Adrenal gland (tissue), 12 donors: ENCODE measurements around the gene ZNF322. TPM values are rescaled to one million over a fixed set of nuclear protein-coding genes. Genes with fewer than 3 reads are reported as not detected.

ENCODE experiments used
- DNase-seq, 7 donors: peaks; one replicate each; pipeline ENCODE4 v3.0.0-alpha.2; 2019 to 2020
- H3K27ac ChIP-seq, 5 donors: fragments of 200-600 bp; sonication (generic) in 4 of 5; 1 replicate in 3 of 5; 2 replicates in 2 of 5; pipeline versions ENCODE4 v1.5.1 to v1.8.0; 2016 to 2020; ENCODE audit warnings: mild to moderate bottlenecking in 1 of 5
- H3K27me3 ChIP-seq: fragments of 200-600 bp; 2 replicates; pipeline ENCODE4 v1.8.0; 2021
- H3K36me3 ChIP-seq, 2 donors: fragments of 200-600 bp; replicated peaks in 1 of 2; 1 replicate in 1 of 2; 2 replicates in 1 of 2; pipeline versions ENCODE4 v1.5.1 to v1.8.0; 2018 to 2022
- H3K4me1 ChIP-seq, 2 donors: fragments of 200-600 bp; replicated peaks in 1 of 2; 1 replicate in 1 of 2; 2 replicates in 1 of 2; pipeline versions ENCODE4 v1.5.1 to v1.8.0; 2018 to 2021
- H3K4me3 ChIP-seq, 4 donors: fragments of 200-600 bp; sonication (generic) in 3 of 4; one replicate each; pipeline ENCODE4 v1.5.1; 2016 to 2018
- H3K9me3 ChIP-seq, 3 donors: fragments of 200-600 bp; sonication (generic) in 1 of 3; replicated peaks in 1 of 3; 1 replicate in 2 of 3; 2 replicates in 1 of 3; pipeline versions ENCODE4 v1.5.1 to v1.8.0; 2016 to 2021
- POLR2A ChIP-seq, 2 donors: fragments of 450-650 bp; IDR thresholded peaks; one replicate each; pipeline ENCODE4 v1.6.1; 2017; ENCODE audit warnings: antibody characterized with exemption in 2 of 2, mild to moderate bottlenecking in 2 of 2, moderate library complexity in 1 of 2
- WGBS, 4 donors: extraction: QIAGEN DNeasy Blood & Tissue Kit in 2 of 4; methylation state at CpG; one replicate each; pipeline versions ENCODE4 v1.1.5 to v1.1.7; 2013 to 2017; 5-methylcytosine and 5-hydroxymethylcytosine counted together
- intact Hi-C, 2 donors: fragments of 100-400 bp; cut with DNase I; formaldehyde crosslinking; loops; one replicate each; pipeline versions ENCODE4 v1.14.1 to v1.15.0; 2022 to 2023
- polyA plus RNA-seq, 3 donors: library from polyadenylated mRNA; stranded (reverse); fragments of 200-250 nt in 2 of 3; fragments of 350-450 nt in 1 of 3; fragmentation: Illumina TruSeq in 1 of 3; extraction: RNeasy Lipid Tissue Mini Kit (QIAGEN cat#74804) in 1 of 3; gene quantifications; one replicate each; pipeline ENCODE4 v1.2.3, GENCODE V29; 2013 to 2014
- total RNA-seq, 9 donors: library from RNA; depleted of rRNA in 4 of 9; stranded (reverse); fragments of >200 nt in 4 of 9; fragments of 120-200 nt in 1 of 9; fragmentation: NEBNext Ultra II Directional in 1 of 9; extraction: Animal tissue kit (Norgen Biotek cat#: 25700) in 1 of 9; gene quantifications; one replicate each; pipeline versions ENCODE4 v1.1.0 to v1.2.4, GENCODE V29; 2013 to 2023
- TF ChIP-seq, protein P1 (sequence below), 6 experiments: fragments of 450-650 bp in 4 of 6; fragments of 200-600 bp in 2 of 6; sonication (generic) in 1 of 6; IDR thresholded peaks; 1 replicate in 5 of 6; 2 replicates in 1 of 6; pipeline versions ENCODE4 v1.5.1 to v1.8.0; 2016 to 2021; ENCODE audit warnings: antibody characterized with exemption in 6 of 6, mild to moderate bottlenecking in 2 of 6, moderate library complexity in 1 of 6
- donor health status: healthy with polysubstance abuse.
- donor health status: Bipolar disorder and iron deficiency.
- donor health status: DM: yes; HTN: yes; CAD: no.
- donor health status: DM: no; HTN: no; CAD: no.
- donor health status: DM: no; HTN: no; CAD: no.
- donor health status: DM: yes; HTN: yes; CAD: no.

The ZNF322 gene
- total and polyA plus RNA-seq, 12 donors: 5.3 to 37.5 (median 21.7) TPM

DNA sequence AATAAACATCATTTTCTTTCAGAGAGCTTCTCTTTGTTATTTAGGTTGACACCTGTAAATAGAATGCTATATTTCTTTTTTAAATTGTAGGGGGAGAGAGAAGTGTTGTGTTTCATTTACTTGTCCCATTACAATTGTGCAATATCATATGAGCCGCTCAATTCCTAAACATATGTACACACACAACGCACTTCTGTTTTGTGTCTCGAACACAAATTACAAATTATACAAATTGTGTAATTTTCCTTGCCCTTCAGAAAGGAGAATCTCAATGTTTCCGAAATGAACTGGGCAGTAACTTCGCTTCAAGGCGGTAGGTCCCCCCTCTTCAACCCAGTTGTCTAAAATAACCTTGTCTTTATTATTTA lies 65.4 kb downstream of the ZNF322 start:
- no peak for TF ChIP-seq POLR2A (IDR thresholded peaks at IDR 0.05)
- TF ChIP-seq, protein P1, sequence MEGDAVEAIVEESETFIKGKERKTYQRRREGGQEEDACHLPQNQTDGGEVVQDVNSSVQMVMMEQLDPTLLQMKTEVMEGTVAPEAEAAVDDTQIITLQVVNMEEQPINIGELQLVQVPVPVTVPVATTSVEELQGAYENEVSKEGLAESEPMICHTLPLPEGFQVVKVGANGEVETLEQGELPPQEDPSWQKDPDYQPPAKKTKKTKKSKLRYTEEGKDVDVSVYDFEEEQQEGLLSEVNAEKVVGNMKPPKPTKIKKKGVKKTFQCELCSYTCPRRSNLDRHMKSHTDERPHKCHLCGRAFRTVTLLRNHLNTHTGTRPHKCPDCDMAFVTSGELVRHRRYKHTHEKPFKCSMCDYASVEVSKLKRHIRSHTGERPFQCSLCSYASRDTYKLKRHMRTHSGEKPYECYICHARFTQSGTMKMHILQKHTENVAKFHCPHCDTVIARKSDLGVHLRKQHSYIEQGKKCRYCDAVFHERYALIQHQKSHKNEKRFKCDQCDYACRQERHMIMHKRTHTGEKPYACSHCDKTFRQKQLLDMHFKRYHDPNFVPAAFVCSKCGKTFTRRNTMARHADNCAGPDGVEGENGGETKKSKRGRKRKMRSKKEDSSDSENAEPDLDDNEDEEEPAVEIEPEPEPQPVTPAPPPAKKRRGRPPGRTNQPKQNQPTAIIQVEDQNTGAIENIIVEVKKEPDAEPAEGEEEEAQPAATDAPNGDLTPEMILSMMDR (IDR thresholded peaks at IDR 0.05): no peak
- no peak for DNase-seq

DNA sequence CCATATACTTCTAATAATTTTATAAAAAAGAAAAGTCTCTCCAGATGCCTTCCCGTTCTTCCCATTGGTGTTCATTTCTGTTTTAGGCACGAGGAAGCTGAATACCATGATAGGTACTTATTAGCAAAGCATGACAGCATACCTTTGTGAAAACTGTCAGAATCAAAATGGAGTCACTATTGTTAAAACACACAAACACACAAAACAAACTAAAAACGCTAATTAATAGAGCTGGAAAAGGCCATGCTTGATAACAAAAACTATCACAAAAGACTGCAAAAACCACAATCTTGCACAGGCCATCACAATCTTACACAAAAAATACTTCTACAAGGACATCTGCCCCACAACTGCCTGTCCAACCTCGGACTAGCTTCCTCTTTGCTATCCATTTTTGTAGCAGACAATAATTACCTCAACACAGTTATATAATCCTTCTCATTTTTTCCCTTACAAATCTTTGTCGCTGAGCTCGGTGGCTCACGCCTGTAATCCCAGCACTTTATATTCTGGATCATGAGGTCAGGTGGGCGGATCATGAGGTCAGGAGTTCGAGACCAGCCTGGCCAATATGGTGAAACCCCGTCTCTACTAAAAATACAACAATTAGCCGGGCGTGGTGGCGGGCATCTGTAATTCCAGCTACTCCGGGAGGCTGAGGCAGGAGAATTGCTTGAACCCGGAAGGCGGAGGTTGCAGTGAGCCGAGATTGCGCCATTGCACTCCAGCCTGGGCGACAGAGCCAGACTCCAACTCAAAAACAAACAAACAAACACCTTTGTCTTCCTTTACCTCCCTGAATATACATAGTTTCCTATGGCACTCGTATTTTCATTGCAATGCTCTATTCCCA lies 66.0 kb downstream of the ZNF322 start:
- TF ChIP-seq, protein P1 (IDR thresholded peaks at IDR 0.05): no peak
- TF ChIP-seq POLR2A (IDR thresholded peaks at IDR 0.05): no peak
- H3K36me3 ChIP-seq: peaks cover 0 to 6% of the 10 kb centered on the region in 2 donors
- peaks cover 10 to 16% of the 10 kb centered on the region in 2 donors for H3K4me1 ChIP-seq
- intact Hi-C loops: no loop called here
- H3K4me3 ChIP-seq: no peak overlapping the region
- WGBS, 4 donors: 31 to 50% (median 39%) methylated on average over 20 of the region's 20 CpGs
- DNase-seq: no peak
- no peaks in the 10 kb centered on the region for H3K9me3 ChIP-seq
- H3K27me3 ChIP-seq: peaks cover 20% of the 10 kb centered on the region
- no peak overlapping the region for H3K27ac ChIP-seq

More for the DNA sequence above, 65.4 kb downstream of the ZNF322 start:
- no peak overlapping the region for H3K4me3 ChIP-seq
- H3K9me3 ChIP-seq: no peaks in the 10 kb centered on the region
- 33 to 44% (median 37%) methylated on average over 6 of the region's 6 CpGs for WGBS, 4 donors
- intact Hi-C loops: no loop called here
- H3K27ac ChIP-seq: no peak overlapping the region
- peaks cover 0 to 12% of the 10 kb centered on the region in 2 donors for H3K36me3 ChIP-seq
- H3K4me1 ChIP-seq: peaks cover 10 to 16% of the 10 kb centered on the region in 2 donors
- peaks cover 20% of the 10 kb centered on the region for H3K27me3 ChIP-seq

DNA sequence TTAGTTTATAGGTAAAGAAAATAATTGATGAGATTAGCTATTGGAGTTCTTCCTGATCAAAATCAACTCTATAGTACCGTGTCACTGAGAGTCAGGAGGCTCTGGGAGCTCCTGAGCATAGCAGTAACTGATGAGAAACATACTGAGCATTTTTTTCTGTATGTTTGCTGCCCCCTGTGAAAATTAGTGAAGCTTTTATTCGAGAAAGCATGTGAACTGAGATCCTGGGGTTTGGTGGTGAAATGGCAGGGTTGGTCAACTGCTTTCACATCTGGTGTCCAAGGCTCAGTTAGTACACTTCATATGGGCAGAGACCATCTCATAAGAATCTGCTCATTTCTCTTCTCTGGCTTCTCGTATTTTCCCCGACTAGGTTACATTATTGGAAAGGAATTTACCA lies 66.9 kb downstream of the ZNF322 start:
- no peaks in the 10 kb centered on the region for H3K9me3 ChIP-seq
- intact Hi-C loops: no loop called here
- H3K36me3 ChIP-seq: no peaks in the 10 kb centered on the region
- H3K27ac ChIP-seq: no peak overlapping the region
- TF ChIP-seq, protein P1 (IDR thresholded peaks at IDR 0.05): no peak
- no peak for TF ChIP-seq POLR2A (IDR thresholded peaks at IDR 0.05)
- peaks cover 20% of the 10 kb centered on the region for H3K27me3 ChIP-seq
- H3K4me3 ChIP-seq: no peak overlapping the region
- H3K4me1 ChIP-seq: peaks cover 5 to 11% of the 10 kb centered on the region in 2 donors
- DNase-seq: no peak
- WGBS, 4 donors: 49 to 61% (median 54%) methylated on average over 4 of the region's 4 CpGs

DNA sequence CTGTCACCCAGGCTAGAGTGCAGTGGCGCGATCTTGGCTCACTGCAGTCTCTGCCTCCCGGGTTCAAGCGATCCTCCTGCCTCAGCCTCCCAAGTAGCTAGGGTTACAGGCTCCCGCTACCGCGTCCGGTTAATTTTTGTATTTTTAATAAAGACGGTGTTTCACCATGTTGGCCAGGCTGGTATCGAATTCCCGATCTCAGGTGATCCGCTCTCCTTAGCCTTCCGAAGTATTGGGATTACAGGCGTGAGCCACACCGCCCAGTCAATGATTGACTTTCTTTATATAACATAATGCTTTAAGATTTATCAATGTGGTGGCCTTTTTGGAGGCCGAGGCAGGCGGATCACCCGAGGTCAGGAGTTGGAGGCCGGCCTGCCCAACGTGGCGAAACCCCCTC lies 70.6 kb downstream of the ZNF322 start:
- Histone ChIP-seq H3K27ac (no peak overlapping the region), H3K27me3 (peaks cover 34% of the 10 kb centered on the region), H3K9me3 (no peaks in the 10 kb centered on the region), H3K4me1 (no peaks in the 10 kb centered on the region), H3K4me3 (no peak overlapping the region), H3K36me3 (no peaks in the 10 kb centered on the region)
- TF ChIP-seq, protein P1 (IDR thresholded peaks at IDR 0.05): no peak
- TF ChIP-seq POLR2A (IDR thresholded peaks at IDR 0.05): no peak
- no peak for DNase-seq
- intact Hi-C loops: no loop called here
- 91 to 94% (median 93%) methylated on average over 20 to 21 of the region's 21 CpGs for WGBS, 4 donors

Other genes starting within 250 kb of the ZNF322 start
- gene BTN3A3, start 219.2 kb downstream of the ZNF322 start, total RNA-seq: 10 to 100 TPM; 23.8 to 52.9 (median 34.5) TPM
- 10 to 100 TPM; 11.5 to 32.7 (median 15.9) TPM for gene BTN3A3, start 219.2 kb downstream of the ZNF322 start, polyA plus RNA-seq
- gene BTN2A1, start 201.8 kb downstream of the ZNF322 start, total RNA-seq: 10 to 100 TPM; 11.4 to 52.0 (median 22.8) TPM
- gene BTN2A1, start 201.8 kb downstream of the ZNF322 start, polyA plus RNA-seq: 10 to 100 TPM; 18.4 to 38.5 (median 19.0) TPM
- gene BTN1A1, start 159.4 kb downstream of the ZNF322 start, total RNA-seq: under 1 TPM in 1 of 9 donors, not detected in 8; 0.28 TPM
- not detected for gene BTN1A1, start 159.4 kb downstream of the ZNF322 start, polyA plus RNA-seq
- gene HMGN4, start 121.4 kb downstream of the ZNF322 start, total RNA-seq: 10 to 100 TPM; 29.6 to 68.9 (median 48.6) TPM
- gene HMGN4, start 121.4 kb downstream of the ZNF322 start, polyA plus RNA-seq: 10 to 100 TPM; 13.9 to 49.1 (median 21.6) TPM
- 10 to 100 TPM; 11.4 to 21.6 (median 12.6) TPM for gene ABT1, start 62.8 kb downstream of the ZNF322 start, total RNA-seq
- 10 to 100 TPM in 1 of 3 donors, 1 to 10 TPM in 2; 7.3 to 10.1 (median 9.1) TPM for gene ABT1, start 62.8 kb downstream of the ZNF322 start, polyA plus RNA-seq